Measurements from ENCODE around the gene ATP5PD. TPM values are rescaled to one million over a fixed set of nuclear protein-coding genes. Genes with fewer than 3 reads are reported as not detected.

ATP5PD gene
- total RNA-seq, 1 experiment from 2014 or later: 362 TPM

GRCh38 chr17:75068750-75069149, 22.0 kb upstream of the ATP5PD start:
- no peak for TF ChIP-seq CTCF (IDR thresholded peaks at IDR 0.05; ENCODE audit: unreplicated experiment)
- BruUV-seq (replicated peaks): no TSS peak
- DNase-seq (ENCODE audit: unreplicated experiment): no peak
- ChIA-PET POLR2A (interaction anchor here (0.7 to 2.5 kb wide), 7 partner anchors 9 to 62 kb away, joined by 3 to 12 read pairs (median 5); partner anchors contain the start of genes ARMC7, ATP5PD, KCTD2 and NT5C), CTCF (interaction anchor here (0.6 to 5.3 kb wide), 18 partner anchors 8 to 143 kb away, joined by 3 to 48 read pairs (median 8); partner anchors contain the start of gene NT5C)
- Mint-ChIP-seq H3K36me3 (ENCODE audit: insufficient read depth, unreplicated experiment) (peaks cover 11% of the 10 kb centered on the region), H3K27ac (ENCODE audit: low read depth, unreplicated experiment) (no peak overlapping the region), H3K4me3 (ENCODE audit: unreplicated experiment) (no peak overlapping the region), H3K27me3 (ENCODE audit: insufficient read depth, unreplicated experiment) (no peaks in the 10 kb centered on the region), H3K4me1 (ENCODE audit: insufficient read depth, unreplicated experiment) (peaks cover 5% of the 10 kb centered on the region), H3K9me3 (ENCODE audit: unreplicated experiment) (no peaks in the 10 kb centered on the region)
- intact Hi-C loops (cut with micrococcal nuclease): loop anchor here (1.0 to 5.0 kb wide), 2 partner anchors 85 to 134 kb away; no protein-coding TSS in a partner anchor

GRCh38 chr17:75067856-75068255, 21.1 kb upstream of the ATP5PD start:
- H3K4me3 Mint-ChIP-seq (ENCODE audit: unreplicated experiment): no peak overlapping the region

GRCh38 chr17:75065562-75066151, 18.9 kb upstream of the ATP5PD start:
- Mint-ChIP-seq H3K9me3 (ENCODE audit: unreplicated experiment) (no peaks in the 10 kb centered on the region), H3K27ac (ENCODE audit: low read depth, unreplicated experiment) (no peak overlapping the region), H3K27me3 (ENCODE audit: insufficient read depth, unreplicated experiment) (no peaks in the 10 kb centered on the region), H3K36me3 (ENCODE audit: insufficient read depth, unreplicated experiment) (peaks cover 26% of the 10 kb centered on the region), H3K4me1 (ENCODE audit: insufficient read depth, unreplicated experiment) (peaks cover under 1% of the 10 kb centered on the region), H3K4me3 (ENCODE audit: unreplicated experiment) (no peak overlapping the region)
- BruUV-seq (replicated peaks): no TSS peak
- TF ChIP-seq CTCF (IDR thresholded peaks at IDR 0.05; ENCODE audit: unreplicated experiment): no peak
- ChIA-PET POLR2A (interaction anchor here (0.6 to 0.7 kb wide), 3 partner anchors 34 to 316 kb away, joined by 3 to 5 read pairs (median 3); no protein-coding TSS in a partner anchor), CTCF (interaction anchor here (0.9 to 5.3 kb wide), 3 partner anchors 38 to 136 kb away, joined by 3 to 47 read pairs (median 4); no protein-coding TSS in a partner anchor)
- intact Hi-C loops (cut with micrococcal nuclease): loop anchor here (5.0 kb wide), 1 partner anchor 137 kb away; no protein-coding TSS in a partner anchor
- no peak for DNase-seq (ENCODE audit: unreplicated experiment)

More at GRCh38 chr17:75067856-75068255, 21.1 kb upstream of the ATP5PD start:
- H3K27me3 Mint-ChIP-seq (ENCODE audit: insufficient read depth, unreplicated experiment): no peaks in the 10 kb centered on the region
- CTCF ChIA-PET: interaction anchor here (3.3 to 5.3 kb wide), 4 partner anchors 8 to 64 kb away, joined by 23 to 48 read pairs (median 42); partner anchors contain the start of gene NT5C
- POLR2A ChIA-PET: interaction anchor here (1.0 kb wide), 1 partner anchor 18 kb away, joined by 4 read pairs; no protein-coding TSS in a partner anchor
- H3K27ac Mint-ChIP-seq (ENCODE audit: low read depth, unreplicated experiment): no peak overlapping the region
- intact Hi-C loops (cut with micrococcal nuclease): loop anchor here (5.0 kb wide), 1 partner anchor 134 kb away; no protein-coding TSS in a partner anchor
- no peak for DNase-seq (ENCODE audit: unreplicated experiment)
- H3K36me3 Mint-ChIP-seq (ENCODE audit: insufficient read depth, unreplicated experiment): peaks cover 14% of the 10 kb centered on the region
- TF ChIP-seq CTCF (IDR thresholded peaks at IDR 0.05; ENCODE audit: unreplicated experiment): no peak
- no TSS peak for BruUV-seq (replicated peaks)
- H3K4me1 Mint-ChIP-seq (ENCODE audit: insufficient read depth, unreplicated experiment): peaks cover 5% of the 10 kb centered on the region
- no peaks in the 10 kb centered on the region for H3K9me3 Mint-ChIP-seq (ENCODE audit: unreplicated experiment)

- Mint-ChIP-seq H3K9me3 (ENCODE audit: unreplicated experiment) (no peaks in the 10 kb centered on the region), H3K4me1 (ENCODE audit: insufficient read depth, unreplicated experiment) (no peaks in the 10 kb centered on the region), H3K36me3 (ENCODE audit: insufficient read depth, unreplicated experiment) (peaks cover 32% of the 10 kb centered on the region), H3K27ac (ENCODE audit: low read depth, unreplicated experiment) (no peak overlapping the region), H3K4me3 (ENCODE audit: unreplicated experiment) (no peak overlapping the region), H3K27me3 (ENCODE audit: insufficient read depth, unreplicated experiment) (no peaks in the 10 kb centered on the region)
- no peak for DNase-seq (ENCODE audit: unreplicated experiment)
- no peak for TF ChIP-seq CTCF (IDR thresholded peaks at IDR 0.05; ENCODE audit: unreplicated experiment)
- intact Hi-C loops (cut with micrococcal nuclease): loop anchor here (5.0 kb wide), 1 partner anchor 137 kb away; no protein-coding TSS in a partner anchor
- ChIA-PET CTCF (interaction anchor here (2.2 kb wide), 1 partner anchor 49 kb away, joined by 11 read pairs; no protein-coding TSS in a partner anchor), POLR2A (interaction anchor here (0.7 to 2.0 kb wide), 2 partner anchors 9 to 315 kb away, joined by 5 to 8 read pairs; no protein-coding TSS in a partner anchor)
- BruUV-seq (replicated peaks): no TSS peak
These were observed 18.2 kb upstream of the ATP5PD start for GRCh38 chr17:75064867-75065561.

Data from MCF 10A (cell line).